ENCODE results near the gene FBXW7. TPM values are rescaled to one million over a fixed set of nuclear protein-coding genes. Genes with fewer than 3 reads are reported as not detected.

Gene FBXW7
- total RNA-seq, 2 donors from 2014 or later, result 34.5 to 40.5 TPM

DNA sequence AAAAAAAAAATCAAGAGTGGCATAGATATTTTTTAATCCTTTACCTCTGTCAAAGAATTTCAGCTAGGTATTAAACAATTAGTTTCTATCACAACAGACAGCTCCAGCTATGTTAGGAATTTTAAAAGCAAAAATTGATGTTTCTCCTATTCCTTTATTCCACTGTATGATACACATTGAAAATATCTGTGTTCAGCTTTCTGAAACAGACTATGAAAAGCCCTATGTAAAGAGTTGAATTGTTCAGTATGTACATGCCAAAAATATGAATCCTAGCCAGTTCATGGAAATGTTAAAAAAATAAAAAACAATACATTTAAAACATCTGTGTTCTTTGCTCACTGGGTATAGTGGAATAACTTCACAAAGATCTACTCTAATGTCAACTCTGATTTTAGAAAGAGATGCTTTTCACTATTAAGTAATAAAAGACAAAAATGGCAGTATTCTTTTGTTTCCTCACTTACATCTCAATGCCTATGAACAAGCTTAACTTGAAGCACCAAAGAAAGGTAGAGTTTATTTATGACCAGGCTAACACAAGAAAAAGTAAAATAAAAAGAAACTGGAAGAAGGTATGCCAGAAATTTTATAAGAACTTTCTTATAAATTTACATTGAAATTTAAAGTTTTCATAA lies 32.1 kb downstream of the FBXW7 start:
- no peak for TF ChIP-seq POLR2A (IDR thresholded peaks at IDR 0.05)
- TF ChIP-seq, protein P1, sequence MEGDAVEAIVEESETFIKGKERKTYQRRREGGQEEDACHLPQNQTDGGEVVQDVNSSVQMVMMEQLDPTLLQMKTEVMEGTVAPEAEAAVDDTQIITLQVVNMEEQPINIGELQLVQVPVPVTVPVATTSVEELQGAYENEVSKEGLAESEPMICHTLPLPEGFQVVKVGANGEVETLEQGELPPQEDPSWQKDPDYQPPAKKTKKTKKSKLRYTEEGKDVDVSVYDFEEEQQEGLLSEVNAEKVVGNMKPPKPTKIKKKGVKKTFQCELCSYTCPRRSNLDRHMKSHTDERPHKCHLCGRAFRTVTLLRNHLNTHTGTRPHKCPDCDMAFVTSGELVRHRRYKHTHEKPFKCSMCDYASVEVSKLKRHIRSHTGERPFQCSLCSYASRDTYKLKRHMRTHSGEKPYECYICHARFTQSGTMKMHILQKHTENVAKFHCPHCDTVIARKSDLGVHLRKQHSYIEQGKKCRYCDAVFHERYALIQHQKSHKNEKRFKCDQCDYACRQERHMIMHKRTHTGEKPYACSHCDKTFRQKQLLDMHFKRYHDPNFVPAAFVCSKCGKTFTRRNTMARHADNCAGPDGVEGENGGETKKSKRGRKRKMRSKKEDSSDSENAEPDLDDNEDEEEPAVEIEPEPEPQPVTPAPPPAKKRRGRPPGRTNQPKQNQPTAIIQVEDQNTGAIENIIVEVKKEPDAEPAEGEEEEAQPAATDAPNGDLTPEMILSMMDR (IDR thresholded peaks at IDR 0.05), result no peak
- H3K27ac ChIP-seq, result no peak overlapping the region
- ATAC-seq (no peak), DNase-seq (no peak)
- H3K27me3 ChIP-seq, result no peaks in the 10 kb centered on the region
- no peak overlapping the region for H3K4me3 ChIP-seq
- no peaks in the 10 kb centered on the region for H3K9me3 ChIP-seq
- H3K36me3 ChIP-seq (replicated peaks in 1 of 2; ENCODE audit: insufficient read depth in 1 of 2, low read depth in 2 of 2), result no peaks in the 10 kb centered on the region
- H3K4me1 ChIP-seq, result no peaks in the 10 kb centered on the region
- intact Hi-C loops (cut with DNase I), result loop anchor here (10.0 kb wide), 1 partner anchor 141 kb away; no protein-coding TSS in a partner anchor

DNA sequence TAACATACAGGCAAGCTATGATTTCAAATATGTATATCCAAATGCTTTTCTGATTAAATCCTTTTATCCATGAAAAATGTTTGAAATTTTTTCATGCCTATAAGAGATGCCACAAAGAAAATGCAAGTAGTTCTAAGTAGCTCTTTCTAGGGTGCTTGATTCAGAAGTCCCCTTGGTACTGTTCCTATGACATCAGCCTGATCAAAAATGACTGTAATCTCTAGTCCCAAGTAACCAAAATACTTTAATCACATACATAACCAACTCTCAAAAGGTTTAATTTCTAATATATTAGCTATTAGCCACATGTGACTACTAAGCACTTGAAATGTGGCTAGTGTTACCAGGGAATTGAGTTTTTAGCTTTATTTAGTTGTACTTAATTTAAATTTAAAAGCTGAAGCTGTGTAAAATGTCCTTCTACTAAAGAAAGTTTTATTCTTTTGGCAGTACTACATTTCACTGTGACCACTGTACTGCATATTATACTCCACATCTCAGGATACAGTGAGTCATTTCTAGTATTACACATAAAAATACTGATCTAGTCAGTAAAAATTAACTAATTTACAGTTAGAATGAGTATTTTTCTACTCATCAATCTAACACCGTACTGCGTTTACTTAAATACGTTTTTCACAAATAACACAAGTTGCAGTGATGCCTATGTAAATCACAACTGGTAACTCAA lies 33.9 kb downstream of the FBXW7 start:
- intact Hi-C loops (cut with DNase I), result loop anchor here (10.0 kb wide), 1 partner anchor 143 kb away; no protein-coding TSS in a partner anchor
- no peak for ATAC-seq

DNA sequence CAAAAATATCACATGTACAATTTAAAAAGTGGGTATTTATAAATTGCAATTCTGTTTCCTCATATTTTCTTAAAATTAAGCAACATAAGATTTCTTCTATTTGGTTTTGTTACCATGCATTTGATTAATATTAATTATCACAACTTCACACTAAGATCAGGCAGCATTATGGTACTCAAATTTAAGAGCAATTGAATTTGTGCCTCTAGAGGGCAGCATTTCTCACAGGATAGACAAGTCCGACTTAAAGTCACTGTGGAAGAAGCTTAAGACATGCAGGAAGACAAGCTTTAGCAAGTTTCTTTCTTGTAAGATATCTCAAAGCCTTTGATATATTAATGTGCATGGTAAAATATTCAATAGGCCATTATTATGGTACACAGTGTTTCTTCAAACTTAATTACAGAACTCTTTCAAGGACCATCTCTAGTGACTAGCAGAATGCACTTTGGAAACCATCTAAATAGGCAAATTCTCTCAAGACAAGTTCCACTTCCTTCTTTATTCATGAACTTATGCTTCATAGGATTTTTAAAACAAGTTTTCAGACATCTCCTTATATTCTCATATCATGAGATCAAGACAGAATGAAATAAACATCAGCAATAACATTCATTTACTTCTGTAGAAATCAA lies 35.0 kb downstream of the FBXW7 start:
- H3K4me3 ChIP-seq, result no peak overlapping the region
- intact Hi-C loops (cut with DNase I), result loop anchor here (10.0 kb wide), 1 partner anchor 144 kb away; no protein-coding TSS in a partner anchor
- no peaks in the 10 kb centered on the region for H3K27me3 ChIP-seq
- DNase-seq, result peak; percentile 35 to 79 (median 56)
- no peak overlapping the region for H3K27ac ChIP-seq
- TF ChIP-seq, protein P1 (IDR thresholded peaks at IDR 0.05), result peak; percentile 62 to 84 (median 73)
- TF ChIP-seq POLR2A (IDR thresholded peaks at IDR 0.05), result no peak
- 0 to 3% methylated on average over 1 of the region's 1 CpG for WGBS, 2 donors
- H3K9me3 ChIP-seq, result no peaks in the 10 kb centered on the region
- no peaks in the 10 kb centered on the region for H3K36me3 ChIP-seq (replicated peaks in 1 of 2; ENCODE audit: insufficient read depth in 1 of 2, low read depth in 2 of 2)
- ATAC-seq, result peak; percentile 71
- H3K4me1 ChIP-seq, result peaks cover 14% of the 10 kb centered on the region

More for the DNA sequence above, 33.9 kb downstream of the FBXW7 start:
- peaks cover 14% of the 10 kb centered on the region for H3K4me1 ChIP-seq
- WGBS, 2 donors, result 86 to 90% methylated on average over 3 of the region's 3 CpGs
- TF ChIP-seq POLR2A (IDR thresholded peaks at IDR 0.05), result no peak
- TF ChIP-seq, protein P1 (IDR thresholded peaks at IDR 0.05), result no peak
- H3K9me3 ChIP-seq, result no peaks in the 10 kb centered on the region
- H3K27me3 ChIP-seq, result no peaks in the 10 kb centered on the region
- no peak overlapping the region for H3K27ac ChIP-seq
- no peak for DNase-seq
- H3K4me3 ChIP-seq, result no peak overlapping the region
- H3K36me3 ChIP-seq (replicated peaks in 1 of 2; ENCODE audit: insufficient read depth in 1 of 2, low read depth in 2 of 2), result no peaks in the 10 kb centered on the region

DNA sequence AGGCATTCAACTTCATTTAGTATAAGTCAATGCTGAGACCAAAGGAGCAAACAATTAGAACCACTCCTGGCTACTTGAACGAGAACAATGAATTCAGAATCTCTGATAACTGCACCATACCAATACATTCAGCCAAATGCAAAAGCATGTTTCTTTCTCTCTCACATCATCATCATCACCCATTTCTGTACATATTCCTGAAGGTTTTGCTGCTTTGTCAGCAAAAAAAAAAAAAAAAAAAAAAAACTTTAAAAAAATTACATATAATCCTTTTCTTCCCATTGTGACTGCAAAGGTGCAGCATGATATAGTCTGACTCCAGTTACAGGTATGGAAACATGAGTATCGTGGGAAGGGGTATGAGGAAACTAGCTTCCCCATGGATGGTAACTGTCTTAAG lies 35.6 kb downstream of the FBXW7 start:
- no peaks in the 10 kb centered on the region for H3K36me3 ChIP-seq (replicated peaks in 1 of 2; ENCODE audit: insufficient read depth in 1 of 2, low read depth in 2 of 2)
- peaks cover 14% of the 10 kb centered on the region for H3K4me1 ChIP-seq
- H3K4me3 ChIP-seq, result no peak overlapping the region
- no peak for DNase-seq
- no peak overlapping the region for H3K27ac ChIP-seq
- H3K9me3 ChIP-seq, result no peaks in the 10 kb centered on the region
- 72 to 74% methylated on average over 2 of the region's 2 CpGs for WGBS, 2 donors
- intact Hi-C loops (cut with DNase I), result loop anchor here (10.0 kb wide), 1 partner anchor 145 kb away; no protein-coding TSS in a partner anchor
- no peaks in the 10 kb centered on the region for H3K27me3 ChIP-seq
- TF ChIP-seq POLR2A (IDR thresholded peaks at IDR 0.05), result no peak
- TF ChIP-seq, protein P1 (IDR thresholded peaks at IDR 0.05), result no peak
- no peak for ATAC-seq

All from body of pancreas (tissue), 4 donors.